Stimulated activated CD4-positive, alpha-beta T cell treated with anti-CD3 and anti-CD28 coated beads, Interleukin-15, amount 100 ng/mL, for 24 hours (primary cell): ENCODE results near the gene KIAA1328.
"Not testable (repeated sequence)": the region's sequence is repeated elsewhere in the genome, so short reads cannot be mapped to it uniquely, and the experiment has no call there.

ENCODE experiments used
- DNase-seq: peaks from one replicate; pipeline ENCODE4 v3.0.0-alpha.2; 2020

The KIAA1328 gene

GRCh38 chr18:36826556-36826955 lies 2.4 kb upstream of the KIAA1328 start:
- DNase-seq: no peak

- no peak for DNase-seq
Measured at GRCh38 chr18:36828157-36828629, 734 bp upstream of the KIAA1328 start.

GRCh38 chr18:36829362-36830157 lies 633 bp downstream of the KIAA1328 start:
- no peak for DNase-seq

GRCh38 chr18:36830158-36830495 lies 1.2 kb downstream of the KIAA1328 start:
- no peak for DNase-seq

- no peak for DNase-seq
Measured at GRCh38 chr18:36831139-36831538, 2.2 kb downstream of the KIAA1328 start.

- no peak for DNase-seq
Measured at GRCh38 chr18:36833120-36833519, 4.2 kb downstream of the KIAA1328 start.

GRCh38 chr18:36835927-36836326 lies 7.0 kb downstream of the KIAA1328 start:
- DNase-seq: no peak

- no peak for DNase-seq
Measured at GRCh38 chr18:36839835-36840234, 10.9 kb downstream of the KIAA1328 start.

GRCh38 chr18:36843199-36843598 lies 14.3 kb downstream of the KIAA1328 start:
- no peak for DNase-seq

GRCh38 chr18:36843784-36844183 lies 14.9 kb downstream of the KIAA1328 start:
- no peak for DNase-seq

GRCh38 chr18:36848609-36849008 lies 19.7 kb downstream of the KIAA1328 start:
- DNase-seq: no peak

GRCh38 chr18:36849288-36850006 lies 20.5 kb downstream of the KIAA1328 start:
- DNase-seq: no peak

- no peak for DNase-seq
Measured at GRCh38 chr18:36850527-36851201, 21.7 kb downstream of the KIAA1328 start.

GRCh38 chr18:36851202-36851590 lies 22.3 kb downstream of the KIAA1328 start:
- DNase-seq: no peak

GRCh38 chr18:36856815-36857214 lies 27.9 kb downstream of the KIAA1328 start:
- DNase-seq: no peak

- DNase-seq: no peak
Measured at GRCh38 chr18:36862182-36862581, 33.3 kb downstream of the KIAA1328 start.

- DNase-seq: no peak
Measured at GRCh38 chr18:36867056-36867455, 38.1 kb downstream of the KIAA1328 start.

- DNase-seq: no peak
Measured at GRCh38 chr18:36871801-36872200, 42.9 kb downstream of the KIAA1328 start.

GRCh38 chr18:36872329-36872728 lies 43.4 kb downstream of the KIAA1328 start:
- no peak for DNase-seq

- not testable (repeated sequence) for DNase-seq
Measured at GRCh38 chr18:36873826-36874225, 44.9 kb downstream of the KIAA1328 start.

- DNase-seq: not testable (repeated sequence)
Measured at GRCh38 chr18:36879796-36880195, 50.9 kb downstream of the KIAA1328 start.

- no peak for DNase-seq
Measured at GRCh38 chr18:36885981-36886380, 57.1 kb downstream of the KIAA1328 start.

GRCh38 chr18:36887114-36887513 lies 58.2 kb downstream of the KIAA1328 start:
- no peak for DNase-seq

- no peak for DNase-seq
Measured at GRCh38 chr18:36887864-36888263, 58.9 kb downstream of the KIAA1328 start.
